WTC11 (cell line): ENCODE measurements around the gene UBAP2.

Experiments
- CREB1 ChIP-seq: sonication (generic); formaldehyde crosslinking; IDR thresholded peaks from 2 replicates; pipeline ENCODE4 v1.8.0; 2023; ENCODE audit warnings: mild to moderate bottlenecking, missing genetic modification reagents
- FOXP1 ChIP-seq: sonication (generic); formaldehyde crosslinking; IDR thresholded peaks from 2 replicates; pipeline ENCODE4 v1.8.0; 2022; ENCODE audit warnings: missing genetic modification reagents, mild to moderate bottlenecking, moderate library complexity, borderline replicate concordance
- TF ChIP-seq, protein P1 (sequence below): fragments of 200-600 bp; IDR thresholded peaks from 2 replicates; pipeline ENCODE4 v1.8.0; 2022; ENCODE audit warnings: antibody characterized with exemption
- TF ChIP-seq, protein P2 (sequence below): sonication (generic); formaldehyde crosslinking; conservative IDR thresholded peaks from 2 replicates; pipeline ENCODE4 v1.8.1; 2022; ENCODE audit warnings: mild to moderate bottlenecking, missing genetic modification reagents
- TF ChIP-seq, protein P3 (sequence below): sonication (generic); formaldehyde crosslinking; IDR thresholded peaks from 2 replicates; pipeline ENCODE4 v1.8.1; 2023; ENCODE audit warnings: mild to moderate bottlenecking, missing genetic modification reagents
- TF ChIP-seq, protein P4 (sequence below): sonication (generic); formaldehyde crosslinking; IDR thresholded peaks from 2 replicates; pipeline ENCODE4 v1.8.0; 2022; ENCODE audit warnings: mild to moderate bottlenecking, missing genetic modification reagents
- TF ChIP-seq, protein P5 (sequence below): sonication (generic); formaldehyde crosslinking; IDR thresholded peaks from 2 replicates; pipeline ENCODE4 v1.8.1; 2023; ENCODE audit warnings: mild to moderate bottlenecking, moderate library complexity, missing genetic modification reagents

DNA sequence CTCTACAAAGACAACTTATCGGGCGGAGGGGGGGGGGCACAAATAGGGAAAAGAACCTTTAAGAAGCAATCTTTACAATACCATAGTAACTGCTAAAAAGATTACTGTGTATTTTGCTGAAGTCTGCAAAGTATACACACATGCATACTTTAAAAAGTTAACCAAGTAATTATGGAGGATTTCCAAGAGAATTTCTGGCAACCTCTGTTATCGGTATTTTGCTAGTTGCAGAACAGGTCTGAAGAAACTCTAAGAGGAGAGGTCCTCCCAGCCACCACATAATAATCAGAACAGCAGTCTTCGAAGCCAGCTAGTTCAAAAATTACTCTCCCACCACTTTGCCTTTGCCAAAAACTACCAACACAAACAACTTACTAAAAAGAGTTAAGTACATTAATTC lies 56.1 kb downstream of the UBAP2 start:
- TF ChIP-seq, protein P1, sequence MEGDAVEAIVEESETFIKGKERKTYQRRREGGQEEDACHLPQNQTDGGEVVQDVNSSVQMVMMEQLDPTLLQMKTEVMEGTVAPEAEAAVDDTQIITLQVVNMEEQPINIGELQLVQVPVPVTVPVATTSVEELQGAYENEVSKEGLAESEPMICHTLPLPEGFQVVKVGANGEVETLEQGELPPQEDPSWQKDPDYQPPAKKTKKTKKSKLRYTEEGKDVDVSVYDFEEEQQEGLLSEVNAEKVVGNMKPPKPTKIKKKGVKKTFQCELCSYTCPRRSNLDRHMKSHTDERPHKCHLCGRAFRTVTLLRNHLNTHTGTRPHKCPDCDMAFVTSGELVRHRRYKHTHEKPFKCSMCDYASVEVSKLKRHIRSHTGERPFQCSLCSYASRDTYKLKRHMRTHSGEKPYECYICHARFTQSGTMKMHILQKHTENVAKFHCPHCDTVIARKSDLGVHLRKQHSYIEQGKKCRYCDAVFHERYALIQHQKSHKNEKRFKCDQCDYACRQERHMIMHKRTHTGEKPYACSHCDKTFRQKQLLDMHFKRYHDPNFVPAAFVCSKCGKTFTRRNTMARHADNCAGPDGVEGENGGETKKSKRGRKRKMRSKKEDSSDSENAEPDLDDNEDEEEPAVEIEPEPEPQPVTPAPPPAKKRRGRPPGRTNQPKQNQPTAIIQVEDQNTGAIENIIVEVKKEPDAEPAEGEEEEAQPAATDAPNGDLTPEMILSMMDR: no peak
- TF ChIP-seq, protein P2, sequence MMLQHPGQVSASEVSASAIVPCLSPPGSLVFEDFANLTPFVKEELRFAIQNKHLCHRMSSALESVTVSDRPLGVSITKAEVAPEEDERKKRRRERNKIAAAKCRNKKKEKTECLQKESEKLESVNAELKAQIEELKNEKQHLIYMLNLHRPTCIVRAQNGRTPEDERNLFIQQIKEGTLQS (CRISPR knock-in tag): no peak
- TF ChIP-seq CREB1 (CRISPR knock-in tag) (no peak), FOXP1 (CRISPR knock-in tag) (no peak)
- TF ChIP-seq, protein P3, sequence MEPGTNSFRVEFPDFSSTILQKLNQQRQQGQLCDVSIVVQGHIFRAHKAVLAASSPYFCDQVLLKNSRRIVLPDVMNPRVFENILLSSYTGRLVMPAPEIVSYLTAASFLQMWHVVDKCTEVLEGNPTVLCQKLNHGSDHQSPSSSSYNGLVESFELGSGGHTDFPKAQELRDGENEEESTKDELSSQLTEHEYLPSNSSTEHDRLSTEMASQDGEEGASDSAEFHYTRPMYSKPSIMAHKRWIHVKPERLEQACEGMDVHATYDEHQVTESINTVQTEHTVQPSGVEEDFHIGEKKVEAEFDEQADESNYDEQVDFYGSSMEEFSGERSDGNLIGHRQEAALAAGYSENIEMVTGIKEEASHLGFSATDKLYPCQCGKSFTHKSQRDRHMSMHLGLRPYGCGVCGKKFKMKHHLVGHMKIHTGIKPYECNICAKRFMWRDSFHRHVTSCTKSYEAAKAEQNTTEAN (CRISPR knock-in tag): no peak
- TF ChIP-seq, protein P4, sequence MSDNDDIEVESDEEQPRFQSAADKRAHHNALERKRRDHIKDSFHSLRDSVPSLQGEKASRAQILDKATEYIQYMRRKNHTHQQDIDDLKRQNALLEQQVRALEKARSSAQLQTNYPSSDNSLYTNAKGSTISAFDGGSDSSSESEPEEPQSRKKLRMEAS (CRISPR knock-in tag): no peak
- TF ChIP-seq, protein P5, sequence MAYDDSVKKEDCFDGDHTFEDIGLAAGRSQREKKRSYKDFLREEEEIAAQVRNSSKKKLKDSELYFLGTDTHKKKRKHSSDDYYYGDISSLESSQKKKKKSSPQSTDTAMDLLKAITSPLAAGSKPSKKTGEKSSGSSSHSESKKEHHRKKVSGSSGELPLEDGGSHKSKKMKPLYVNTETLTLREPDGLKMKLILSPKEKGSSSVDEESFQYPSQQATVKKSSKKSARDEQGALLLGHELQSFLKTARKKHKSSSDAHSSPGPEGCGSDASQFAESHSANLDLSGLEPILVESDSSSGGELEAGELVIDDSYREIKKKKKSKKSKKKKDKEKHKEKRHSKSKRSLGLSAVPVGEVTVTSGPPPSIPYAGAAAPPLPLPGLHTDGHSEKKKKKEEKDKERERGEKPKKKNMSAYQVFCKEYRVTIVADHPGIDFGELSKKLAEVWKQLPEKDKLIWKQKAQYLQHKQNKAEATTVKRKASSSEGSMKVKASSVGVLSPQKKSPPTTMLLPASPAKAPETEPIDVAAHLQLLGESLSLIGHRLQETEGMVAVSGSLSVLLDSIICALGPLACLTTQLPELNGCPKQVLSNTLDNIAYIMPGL (CRISPR knock-in tag): no peak
